SIG-M5 treated with dmso at 0.1 percent for 504 hours (cell line): ENCODE measurements around the gene MICOS13.

ENCODE experiments used
- DNase-seq: peaks from one replicate; lab custom pipeline; 2025; ENCODE audit not compliant: unreplicated experiment; lab: John Stamatoyannopoulos, UW

Gene MICOS13

GRCh38 chr19:5631567-5632240, 48.6 kb downstream of the MICOS13 start:
- DNase-seq = no peak

- peak; percentile 74 for DNase-seq
Observed at GRCh38 chr19:5628919-5629481, 51.3 kb downstream of the MICOS13 start.

- DNase-seq = no peak
Observed at GRCh38 chr19:5628461-5628860, 51.9 kb downstream of the MICOS13 start.
